ENCODE data around the gene RGS8. TPM values are rescaled to one million over a fixed set of nuclear protein-coding genes. Genes with fewer than 3 reads are reported as not detected.

The RGS8 gene
- total RNA-seq, result not detected
- polyA plus RNA-seq, result not detected

- H3K27me3 ChIP-seq (ENCODE audit: insufficient read depth, low read length), result no peaks in the 10 kb centered on the region
- H3K27ac ChIP-seq (ENCODE audit: low read depth, low read length), result no peak within 1 kb of the TSS
- POLR2A ChIA-PET (ENCODE audit: partially characterized antibody), result interaction anchor here (0.7 kb wide), 1 partner anchor 49 kb away, joined by 3 read pairs; no protein-coding TSS in a partner anchor
- no peaks in the 10 kb centered on the region for H3K36me3 ChIP-seq (ENCODE audit: insufficient read depth, low read length)
- no peak within 1 kb of the TSS for H3K4me3 ChIP-seq (ENCODE audit: low read length in 2 of 2)
- no peaks in the 10 kb centered on the region for H3K36me3 Mint-ChIP-seq
- H3K4me1 ChIP-seq (ENCODE audit: insufficient read depth, low read length), result no peaks in the 10 kb centered on the region
- H3K27ac Mint-ChIP-seq, result no peak within 1 kb of the TSS
- no peaks in the 10 kb centered on the region for H3K9me3 Mint-ChIP-seq
- H3K27me3 Mint-ChIP-seq, result peaks cover 5 to 10% of the 10 kb centered on the region in 2 donors
- no peak within 1 kb of the TSS for H3K4me3 Mint-ChIP-seq
- H3K4me1 Mint-ChIP-seq, result no peaks in the 10 kb centered on the region
- no peak for DNase-seq
- intact Hi-C loops (cut with micrococcal nuclease), result loop anchor here (10.0 kb wide), 1 partner anchor 1461 kb away; no protein-coding TSS in a partner anchor
- CTCF ChIA-PET (ENCODE audit: partially characterized antibody), result no interaction called here
- no peaks in the 10 kb centered on the region for H3K9me3 ChIP-seq (ENCODE audit: control insufficient read depth in 1 of 2, low read length in 2 of 2)
Observed at GRCh38 chr1:182684116-182684828, at the start of gene RGS8. Gene RGS8, minus strand, starts transcription at chr1:182684587. Its CDS starts 14,938 bp downstream, at chr1:182669649.

GRCh38 chr1:182731852-182732575 lies 47.6 kb upstream of the RGS8 start:
- ChIA-PET POLR2A (ENCODE audit: partially characterized antibody) (no interaction called here), CTCF (ENCODE audit: partially characterized antibody) (interaction anchor here (1.6 kb wide), 1 partner anchor 50 kb away, joined by 3 read pairs; no protein-coding TSS in a partner anchor)
- H3K4me3 ChIP-seq (ENCODE audit: low read length in 2 of 2), result no peak overlapping the region
- H3K4me3 Mint-ChIP-seq, result no peak overlapping the region
- no peak for DNase-seq
- H3K27me3 Mint-ChIP-seq, result peaks cover 0 to 1% of the 10 kb centered on the region in 2 donors
- H3K36me3 Mint-ChIP-seq, result no peaks in the 10 kb centered on the region
- intact Hi-C loops (cut with micrococcal nuclease), result no loop called here
- H3K9me3 Mint-ChIP-seq, result peaks cover 0 to 2% (median 0%) of the 10 kb centered on the region in 8 donors
- H3K4me1 Mint-ChIP-seq, result no peaks in the 10 kb centered on the region
- no peak overlapping the region for H3K27ac ChIP-seq (ENCODE audit: low read depth, low read length)
- H3K9me3 ChIP-seq (ENCODE audit: control insufficient read depth in 1 of 2, low read length in 2 of 2), result no peaks in the 10 kb centered on the region
- H3K36me3 ChIP-seq (ENCODE audit: insufficient read depth, low read length), result no peaks in the 10 kb centered on the region
- H3K27me3 ChIP-seq (ENCODE audit: insufficient read depth, low read length), result no peaks in the 10 kb centered on the region
- no peaks in the 10 kb centered on the region for H3K4me1 ChIP-seq (ENCODE audit: insufficient read depth, low read length)
- no peak overlapping the region for H3K27ac Mint-ChIP-seq

GRCh38 chr1:182726912-182727311 lies 42.5 kb upstream of the RGS8 start:
- no peaks in the 10 kb centered on the region for H3K36me3 Mint-ChIP-seq
- DNase-seq, result no peak
- no peak overlapping the region for H3K4me3 ChIP-seq (ENCODE audit: low read length in 2 of 2)
- H3K27ac ChIP-seq (ENCODE audit: low read depth, low read length), result no peak overlapping the region
- no peak overlapping the region for H3K4me3 Mint-ChIP-seq
- POLR2A ChIA-PET (ENCODE audit: partially characterized antibody), result no interaction called here
- no peaks in the 10 kb centered on the region for H3K36me3 ChIP-seq (ENCODE audit: insufficient read depth, low read length)
- no peaks in the 10 kb centered on the region for H3K4me1 Mint-ChIP-seq
- CTCF ChIA-PET (ENCODE audit: partially characterized antibody), result no interaction called here
- no peaks in the 10 kb centered on the region for H3K9me3 ChIP-seq (ENCODE audit: control insufficient read depth in 1 of 2, low read length in 2 of 2)
- H3K27me3 ChIP-seq (ENCODE audit: insufficient read depth, low read length), result no peaks in the 10 kb centered on the region
- no peaks in the 10 kb centered on the region for H3K27me3 Mint-ChIP-seq
- no peak overlapping the region for H3K27ac Mint-ChIP-seq
- H3K4me1 ChIP-seq (ENCODE audit: insufficient read depth, low read length), result no peaks in the 10 kb centered on the region
- H3K9me3 Mint-ChIP-seq, result no peaks in the 10 kb centered on the region
- intact Hi-C loops (cut with micrococcal nuclease), result no loop called here

- Mint-ChIP-seq H3K9me3 (no peaks in the 10 kb centered on the region), H3K27me3 (no peaks in the 10 kb centered on the region), H3K4me3 (no peak overlapping the region), H3K4me1 (no peaks in the 10 kb centered on the region), H3K27ac (no peak overlapping the region), H3K36me3 (no peaks in the 10 kb centered on the region)
- ChIA-PET POLR2A (ENCODE audit: partially characterized antibody) (no interaction called here), CTCF (ENCODE audit: partially characterized antibody) (interaction anchor here (0.7 kb wide), 1 partner anchor 9 kb away, joined by 3 read pairs; no protein-coding TSS in a partner anchor)
- Histone ChIP-seq H3K9me3 (ENCODE audit: control insufficient read depth in 1 of 2, low read length in 2 of 2) (no peaks in the 10 kb centered on the region), H3K27ac (ENCODE audit: low read depth, low read length) (no peak overlapping the region), H3K27me3 (ENCODE audit: insufficient read depth, low read length) (no peaks in the 10 kb centered on the region), H3K4me3 (ENCODE audit: low read length in 2 of 2) (no peak overlapping the region), H3K4me1 (ENCODE audit: insufficient read depth, low read length) (no peaks in the 10 kb centered on the region), H3K36me3 (ENCODE audit: insufficient read depth, low read length) (no peaks in the 10 kb centered on the region)
- no peak for DNase-seq
- intact Hi-C loops (cut with micrococcal nuclease), result no loop called here
Observed at GRCh38 chr1:182725259-182726255, 41.2 kb upstream of the RGS8 start.

- POLR2A ChIA-PET (ENCODE audit: partially characterized antibody), result no interaction called here
- Histone ChIP-seq H3K4me1 (ENCODE audit: insufficient read depth, low read length) (no peaks in the 10 kb centered on the region), H3K9me3 (ENCODE audit: control insufficient read depth in 1 of 2, low read length in 2 of 2) (no peaks in the 10 kb centered on the region), H3K4me3 (ENCODE audit: low read length in 2 of 2) (no peak overlapping the region), H3K36me3 (ENCODE audit: insufficient read depth, low read length) (no peaks in the 10 kb centered on the region), H3K27ac (ENCODE audit: low read depth, low read length) (no peak overlapping the region), H3K27me3 (ENCODE audit: insufficient read depth, low read length) (no peaks in the 10 kb centered on the region)
- CTCF ChIA-PET (ENCODE audit: partially characterized antibody), result no interaction called here
- intact Hi-C loops (cut with micrococcal nuclease), result no loop called here
- Mint-ChIP-seq H3K36me3 (no peaks in the 10 kb centered on the region), H3K27ac (no peak overlapping the region), H3K27me3 (no peaks in the 10 kb centered on the region), H3K4me3 (no peak overlapping the region), H3K4me1 (no peaks in the 10 kb centered on the region), H3K9me3 (no peaks in the 10 kb centered on the region)
- no peak for DNase-seq
Observed at GRCh38 chr1:182724215-182724614, 39.8 kb upstream of the RGS8 start.

GRCh38 chr1:182723200-182723599 lies 38.8 kb upstream of the RGS8 start:
- no peaks in the 10 kb centered on the region for H3K27me3 Mint-ChIP-seq
- H3K27ac ChIP-seq (ENCODE audit: low read depth, low read length), result no peak overlapping the region
- intact Hi-C loops (cut with micrococcal nuclease), result no loop called here
- peaks cover 0 to 3% (median 0%) of the 10 kb centered on the region in 4 donors for H3K4me1 Mint-ChIP-seq
- ChIA-PET CTCF (ENCODE audit: partially characterized antibody) (no interaction called here), POLR2A (ENCODE audit: partially characterized antibody) (no interaction called here)
- no peak overlapping the region for H3K4me3 ChIP-seq (ENCODE audit: low read length in 2 of 2)
- no peak overlapping the region for H3K27ac Mint-ChIP-seq
- no peaks in the 10 kb centered on the region for H3K36me3 ChIP-seq (ENCODE audit: insufficient read depth, low read length)
- H3K4me1 ChIP-seq (ENCODE audit: insufficient read depth, low read length), result no peaks in the 10 kb centered on the region
- H3K36me3 Mint-ChIP-seq, result no peaks in the 10 kb centered on the region
- DNase-seq, result no peak
- H3K9me3 Mint-ChIP-seq, result no peaks in the 10 kb centered on the region
- no peaks in the 10 kb centered on the region for H3K9me3 ChIP-seq (ENCODE audit: control insufficient read depth in 1 of 2, low read length in 2 of 2)
- no peak overlapping the region for H3K4me3 Mint-ChIP-seq
- no peaks in the 10 kb centered on the region for H3K27me3 ChIP-seq (ENCODE audit: insufficient read depth, low read length)

- intact Hi-C loops (cut with micrococcal nuclease), result no loop called here
- H3K4me1 Mint-ChIP-seq, result peaks cover 8 to 10% (median 8%) of the 10 kb centered on the region in 4 donors
- POLR2A ChIA-PET (ENCODE audit: partially characterized antibody), result no interaction called here
Observed at GRCh38 chr1:182721525-182721924, 37.1 kb upstream of the RGS8 start.

More at GRCh38 chr1:182721525-182721924, 37.1 kb upstream of the RGS8 start:
- Mint-ChIP-seq H3K27me3 (no peaks in the 10 kb centered on the region), H3K4me3 (no peak overlapping the region), H3K9me3 (no peaks in the 10 kb centered on the region), H3K36me3 (no peaks in the 10 kb centered on the region), H3K27ac (no peak overlapping the region)
- no peaks in the 10 kb centered on the region for H3K27me3 ChIP-seq (ENCODE audit: insufficient read depth, low read length)
- no peaks in the 10 kb centered on the region for H3K9me3 ChIP-seq (ENCODE audit: control insufficient read depth in 1 of 2, low read length in 2 of 2)
- no peaks in the 10 kb centered on the region for H3K36me3 ChIP-seq (ENCODE audit: insufficient read depth, low read length)
- H3K4me3 ChIP-seq (ENCODE audit: low read length in 2 of 2), result no peak overlapping the region
- DNase-seq, result no peak
- H3K27ac ChIP-seq (ENCODE audit: low read depth, low read length), result no peak overlapping the region
- CTCF ChIA-PET (ENCODE audit: partially characterized antibody), result interaction anchor here (0.8 kb wide), 1 partner anchor 126 kb away, joined by 3 read pairs; no protein-coding TSS in a partner anchor
- peaks cover 10% of the 10 kb centered on the region for H3K4me1 ChIP-seq (ENCODE audit: insufficient read depth, low read length)

Data from CD4-positive, alpha-beta memory T cell (primary cell).